Spleen (tissue), 7 donors: ENCODE data around the gene CCDC134.

Experiments
- CTCF ChIP-seq, 11 experiments: fragments of 200-600 bp in 7 of 11; fragments of 450-650 bp in 4 of 11; sonication (generic) in 4 of 11; IDR thresholded peaks in 8 of 11; conservative IDR thresholded peaks in 3 of 11; 1 replicate in 7 of 11; 2 replicates in 4 of 11; pipeline versions ENCODE4 v1.4.0 to v1.8.0; 2016 to 2021; ENCODE audit warnings: antibody characterized with exemption in 11 of 11, inconsistent platforms in 4 of 11, mild to moderate bottlenecking in 1 of 11
- POLR2A ChIP-seq, 3 donors: fragments of 450-650 bp; IDR thresholded peaks; one replicate each; pipeline ENCODE4 v1.5.1; 2017; ENCODE audit warnings: antibody characterized with exemption in 3 of 3, mild to moderate bottlenecking in 1 of 3
- POLR2AphosphoS5 ChIP-seq, 3 donors: sonication (generic); formaldehyde crosslinking; IDR thresholded peaks; one replicate each; pipeline ENCODE4 v1.5.1; 2017; ENCODE audit warnings: antibody characterized with exemption in 3 of 3
- donor health status: DM: no; HTN: no; CAD: no; lungs with moderate emphysema.
- donor health status: DM: no; HTN: no; CAD: no.
- donor health status: DM: no; HTN: no; CAD: no.

- TF ChIP-seq CTCF (IDR thresholded peaks at IDR 0.05 in 8 of 11, conservative IDR thresholded peaks at IDR 0.05 in 3 of 11) = no peak
- TF ChIP-seq POLR2A (IDR thresholded peaks at IDR 0.05) = no peak
- no peak for TF ChIP-seq POLR2AphosphoS5 (IDR thresholded peaks at IDR 0.05)
Measured at GRCh38 chr22:41841085-41841712, 40.7 kb downstream of the CCDC134 start.
